GM21825 (cell line): ENCODE data around the gene TRPV2.

Experiments
- ATAC-seq: cut with Tn5 transposase; IDR thresholded peaks from one replicate; pipeline ENCODE4 v1.9.1; 2021; ENCODE audit warnings: mild to moderate bottlenecking, moderate library complexity; ENCODE audit not compliant: unreplicated experiment

TRPV2 gene

GRCh38 chr17:16473044-16474011 is 58.0 kb downstream of the TRPV2 start:
- ATAC-seq, result no peak

- no peak for ATAC-seq
Observed at GRCh38 chr17:16474012-16474725, 58.8 kb downstream of the TRPV2 start.

- ATAC-seq, result no peak
Observed at GRCh38 chr17:16475179-16475704, 59.9 kb downstream of the TRPV2 start.

- ATAC-seq, result no peak
Observed at GRCh38 chr17:16477255-16477654, 61.9 kb downstream of the TRPV2 start.

GRCh38 chr17:16477666-16478065 is 62.3 kb downstream of the TRPV2 start:
- no peak for ATAC-seq

- ATAC-seq, result no peak
Observed at GRCh38 chr17:16478649-16479048, 63.3 kb downstream of the TRPV2 start.

- ATAC-seq, result no peak
Observed at GRCh38 chr17:16479264-16479663, 63.9 kb downstream of the TRPV2 start.

- ATAC-seq, result no peak
Observed at GRCh38 chr17:16480995-16481394, 65.6 kb downstream of the TRPV2 start.

- ATAC-seq, result no peak
Observed at GRCh38 chr17:16482253-16482652, 66.9 kb downstream of the TRPV2 start.

GRCh38 chr17:16483021-16483645 is 67.8 kb downstream of the TRPV2 start:
- no peak for ATAC-seq

- ATAC-seq, result no peak
Observed at GRCh38 chr17:16484445-16485175, 69.2 kb downstream of the TRPV2 start.
